Measurements from ENCODE around the gene MAP2K5. TPM values are rescaled to one million over a fixed set of nuclear protein-coding genes. Genes with fewer than 3 reads are reported as not detected.

The MAP2K5 gene
- total RNA-seq, 1 donor from 2014 or later: 30.7 TPM

GRCh38 chr15:67719330-67719959 is 176.9 kb downstream of the MAP2K5 start:
- Mint-ChIP-seq H3K4me3 (ENCODE audit: low read depth) (no peak overlapping the region), H3K9me3 (ENCODE audit: low read depth) (no peaks in the 10 kb centered on the region), H3K27me3 (no peaks in the 10 kb centered on the region), H3K4me1 (ENCODE audit: low read depth) (peaks cover 24% of the 10 kb centered on the region), H3K36me3 (ENCODE audit: insufficient read depth) (peaks cover 1% of the 10 kb centered on the region), H3K27ac (no peak overlapping the region)
- no peak for DNase-seq (ENCODE audit: low spot score, unreplicated experiment)
- TF ChIP-seq CTCF (IDR thresholded peaks at IDR 0.05; ENCODE audit: unreplicated experiment): no peak

- no peaks in the 10 kb centered on the region for H3K27me3 Mint-ChIP-seq
- peaks cover 6% of the 10 kb centered on the region for H3K36me3 Mint-ChIP-seq (ENCODE audit: insufficient read depth)
- H3K4me3 Mint-ChIP-seq (ENCODE audit: low read depth): no peak overlapping the region
- no peak for DNase-seq (ENCODE audit: low spot score, unreplicated experiment)
- TF ChIP-seq CTCF (IDR thresholded peaks at IDR 0.05; ENCODE audit: unreplicated experiment): no peak
- peaks cover 15% of the 10 kb centered on the region for H3K4me1 Mint-ChIP-seq (ENCODE audit: low read depth)
- H3K9me3 Mint-ChIP-seq (ENCODE audit: low read depth): no peaks in the 10 kb centered on the region
- peak overlapping the region; percentile 29 for H3K27ac Mint-ChIP-seq
These were observed 178.2 kb downstream of the MAP2K5 start for GRCh38 chr15:67720556-67721175.

- Mint-ChIP-seq H3K27ac (no peak overlapping the region), H3K36me3 (ENCODE audit: insufficient read depth) (peaks cover 6% of the 10 kb centered on the region), H3K4me1 (ENCODE audit: low read depth) (peaks cover 14% of the 10 kb centered on the region), H3K27me3 (no peaks in the 10 kb centered on the region), H3K9me3 (ENCODE audit: low read depth) (no peaks in the 10 kb centered on the region), H3K4me3 (ENCODE audit: low read depth) (no peak overlapping the region)
- no peak for TF ChIP-seq CTCF (IDR thresholded peaks at IDR 0.05; ENCODE audit: unreplicated experiment)
- no peak for DNase-seq (ENCODE audit: low spot score, unreplicated experiment)
These were observed 179.7 kb downstream of the MAP2K5 start for GRCh38 chr15:67722030-67722817.

- no peak for TF ChIP-seq CTCF (IDR thresholded peaks at IDR 0.05; ENCODE audit: unreplicated experiment)
- DNase-seq (ENCODE audit: low spot score, unreplicated experiment): no peak
- H3K9me3 Mint-ChIP-seq (ENCODE audit: low read depth): no peaks in the 10 kb centered on the region
- peaks cover 6% of the 10 kb centered on the region for H3K36me3 Mint-ChIP-seq (ENCODE audit: insufficient read depth)
- no peak overlapping the region for H3K4me3 Mint-ChIP-seq (ENCODE audit: low read depth)
- H3K4me1 Mint-ChIP-seq (ENCODE audit: low read depth): peaks cover 14% of the 10 kb centered on the region
- no peaks in the 10 kb centered on the region for H3K27me3 Mint-ChIP-seq
- H3K27ac Mint-ChIP-seq: no peak overlapping the region
These were observed 181.0 kb downstream of the MAP2K5 start for GRCh38 chr15:67723294-67724024.
